ENCODE measurements around the gene KRT20.

Gene KRT20

DNA sequence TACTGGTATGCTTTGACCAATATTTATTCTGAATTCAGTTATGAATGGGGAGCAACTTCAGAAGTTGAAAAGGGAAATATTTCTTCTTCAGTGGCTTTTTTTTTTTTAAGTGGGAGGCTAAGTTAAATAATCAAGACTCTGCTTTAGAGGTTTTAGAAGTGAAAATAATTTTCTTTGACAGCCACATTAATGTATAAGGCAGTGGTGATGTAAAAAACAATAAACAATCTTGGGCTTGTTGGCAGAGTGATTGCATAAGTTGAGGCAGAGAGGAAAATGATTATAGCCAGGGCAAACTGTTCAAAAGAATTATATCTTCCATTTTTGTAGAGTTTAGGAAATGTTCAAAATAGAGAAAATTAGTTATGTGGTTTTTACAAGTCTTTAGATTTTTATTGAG lies 12.6 kb downstream of the KRT20 start:
- TF ChIP-seq, protein P1, sequence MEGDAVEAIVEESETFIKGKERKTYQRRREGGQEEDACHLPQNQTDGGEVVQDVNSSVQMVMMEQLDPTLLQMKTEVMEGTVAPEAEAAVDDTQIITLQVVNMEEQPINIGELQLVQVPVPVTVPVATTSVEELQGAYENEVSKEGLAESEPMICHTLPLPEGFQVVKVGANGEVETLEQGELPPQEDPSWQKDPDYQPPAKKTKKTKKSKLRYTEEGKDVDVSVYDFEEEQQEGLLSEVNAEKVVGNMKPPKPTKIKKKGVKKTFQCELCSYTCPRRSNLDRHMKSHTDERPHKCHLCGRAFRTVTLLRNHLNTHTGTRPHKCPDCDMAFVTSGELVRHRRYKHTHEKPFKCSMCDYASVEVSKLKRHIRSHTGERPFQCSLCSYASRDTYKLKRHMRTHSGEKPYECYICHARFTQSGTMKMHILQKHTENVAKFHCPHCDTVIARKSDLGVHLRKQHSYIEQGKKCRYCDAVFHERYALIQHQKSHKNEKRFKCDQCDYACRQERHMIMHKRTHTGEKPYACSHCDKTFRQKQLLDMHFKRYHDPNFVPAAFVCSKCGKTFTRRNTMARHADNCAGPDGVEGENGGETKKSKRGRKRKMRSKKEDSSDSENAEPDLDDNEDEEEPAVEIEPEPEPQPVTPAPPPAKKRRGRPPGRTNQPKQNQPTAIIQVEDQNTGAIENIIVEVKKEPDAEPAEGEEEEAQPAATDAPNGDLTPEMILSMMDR (IDR thresholded peaks at IDR 0.05; ENCODE audit: control insufficient read depth, insufficient read depth, low read depth, low read length, missing control alignments) = no peak
- no peak overlapping the region for H3K4me3 ChIP-seq (ENCODE audit: control insufficient read depth, low read depth, low read length)
- DNase-seq (ENCODE audit: low read depth) = no peak

DNA sequence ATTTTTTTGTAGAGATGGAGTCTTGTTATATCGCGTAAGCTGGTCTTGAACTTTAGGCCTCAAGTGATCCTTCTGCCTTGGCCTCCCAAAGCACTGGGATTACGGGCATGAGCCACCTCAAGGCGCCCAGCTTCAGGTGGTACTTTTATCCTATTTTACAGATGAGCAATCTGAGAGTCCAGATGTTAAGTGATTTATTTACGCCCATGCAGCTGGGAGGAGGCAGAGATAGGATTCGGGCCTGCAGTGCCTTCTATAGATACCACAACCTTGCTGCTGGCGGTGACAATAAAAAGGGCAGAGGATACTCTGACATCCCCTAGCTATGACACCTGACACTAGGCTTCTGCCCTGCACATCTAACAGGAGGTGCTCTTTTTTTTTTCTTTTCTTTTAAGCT lies 13.7 kb downstream of the KRT20 start:
- TF ChIP-seq, protein P1 (IDR thresholded peaks at IDR 0.05; ENCODE audit: control insufficient read depth, insufficient read depth, low read depth, low read length, missing control alignments) = no peak
- H3K4me3 ChIP-seq (ENCODE audit: control insufficient read depth, low read depth, low read length) = no peak overlapping the region
- DNase-seq (ENCODE audit: low read depth) = no peak

DNA sequence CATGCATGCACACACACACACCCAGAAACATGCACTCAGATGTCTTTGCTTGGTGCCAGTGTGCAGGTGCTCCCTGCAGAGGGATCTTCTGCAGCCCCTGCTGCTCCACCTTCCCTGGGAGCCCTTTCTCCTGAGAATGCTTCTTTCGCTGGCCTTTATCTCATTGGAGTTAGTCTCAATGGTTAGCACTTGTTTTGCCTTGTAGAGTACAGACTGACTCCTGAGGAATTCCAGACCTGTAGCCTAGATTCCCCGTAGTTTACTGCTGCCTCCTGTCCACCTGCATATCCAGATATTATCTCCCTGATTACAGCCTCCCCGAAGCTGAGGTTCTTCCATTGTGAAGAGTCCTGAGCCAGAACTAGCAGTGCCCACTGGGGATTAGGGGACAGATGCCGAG lies 14.9 kb downstream of the KRT20 start:
- no peak for DNase-seq (ENCODE audit: low read depth)
- no peak overlapping the region for H3K4me3 ChIP-seq (ENCODE audit: control insufficient read depth, low read depth, low read length)
- TF ChIP-seq, protein P1 (IDR thresholded peaks at IDR 0.05; ENCODE audit: control insufficient read depth, insufficient read depth, low read depth, low read length, missing control alignments) = no peak

DNA sequence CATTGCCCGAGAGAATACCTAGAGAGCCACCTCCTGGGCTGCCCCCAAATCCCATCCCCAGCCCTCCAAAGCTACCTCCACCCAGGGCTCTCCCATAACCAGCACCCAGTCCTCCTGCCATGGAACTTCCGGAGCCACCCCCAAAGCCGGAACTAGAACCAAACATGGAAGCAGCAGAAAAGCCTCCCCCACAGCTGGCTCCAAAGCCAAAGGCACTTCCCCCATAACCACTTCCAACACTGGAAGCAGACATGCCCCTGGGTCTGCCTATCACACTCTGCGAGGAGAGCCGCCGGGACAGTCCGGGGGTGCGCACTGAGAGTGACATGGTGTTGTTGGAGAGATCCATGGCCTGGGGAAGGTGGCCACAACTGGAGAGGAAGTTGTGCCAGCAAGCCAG lies 18.2 kb downstream of the KRT20 start, which contains the start of gene KRT12:
TSS of gene KRT12 (minus strand) at position 386 of the 400 bp plus-strand sequence. CDS start at position 349, 37 bp downstream.
- TF ChIP-seq, protein P1 (IDR thresholded peaks at IDR 0.05; ENCODE audit: control insufficient read depth, insufficient read depth, low read depth, low read length, missing control alignments) = no peak
- H3K4me3 ChIP-seq (ENCODE audit: control insufficient read depth, low read depth, low read length) = no peak within 1 kb of the TSS
- DNase-seq (ENCODE audit: low read depth) = no peak

DNA sequence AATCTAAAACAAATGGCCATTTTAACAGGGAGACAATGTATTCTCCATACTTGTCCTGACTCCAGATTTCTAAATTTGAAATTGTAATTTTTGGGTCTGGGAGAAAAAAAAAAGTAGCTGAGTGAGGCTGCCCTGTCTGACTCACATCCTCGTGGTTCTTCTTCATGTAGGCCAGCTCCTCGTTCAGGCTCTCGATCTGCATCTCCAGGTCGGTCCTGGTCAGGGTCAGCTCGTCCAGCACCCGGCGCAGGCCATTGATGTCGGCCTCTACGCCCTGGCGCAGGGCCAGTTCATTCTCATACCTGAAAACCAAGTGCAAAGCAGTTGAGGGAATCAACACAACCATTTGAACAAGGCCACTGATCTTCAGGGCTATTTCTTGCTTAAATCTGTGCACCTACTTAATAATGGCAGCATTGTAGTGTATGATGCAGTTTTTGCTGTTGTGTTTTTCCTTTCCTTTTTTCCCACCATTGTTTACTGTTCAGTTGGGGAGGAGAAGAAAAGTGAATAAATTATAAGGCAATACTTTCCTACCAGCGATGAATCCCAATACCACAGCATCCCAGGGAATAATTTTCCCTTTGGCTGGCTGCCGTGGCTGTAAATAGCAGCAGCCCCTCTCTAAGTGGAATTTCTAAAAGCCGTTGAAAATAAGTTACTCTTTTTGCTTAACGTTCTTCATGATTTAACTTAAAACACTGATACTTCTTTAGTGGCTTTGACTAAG lies 20.2 kb downstream of the KRT20 start:
- DNase-seq (ENCODE audit: low read depth) = no peak
- H3K4me3 ChIP-seq (ENCODE audit: control insufficient read depth, low read depth, low read length) = no peak overlapping the region
- TF ChIP-seq, protein P1 (IDR thresholded peaks at IDR 0.05; ENCODE audit: control insufficient read depth, insufficient read depth, low read depth, low read length, missing control alignments) = no peak

DNA sequence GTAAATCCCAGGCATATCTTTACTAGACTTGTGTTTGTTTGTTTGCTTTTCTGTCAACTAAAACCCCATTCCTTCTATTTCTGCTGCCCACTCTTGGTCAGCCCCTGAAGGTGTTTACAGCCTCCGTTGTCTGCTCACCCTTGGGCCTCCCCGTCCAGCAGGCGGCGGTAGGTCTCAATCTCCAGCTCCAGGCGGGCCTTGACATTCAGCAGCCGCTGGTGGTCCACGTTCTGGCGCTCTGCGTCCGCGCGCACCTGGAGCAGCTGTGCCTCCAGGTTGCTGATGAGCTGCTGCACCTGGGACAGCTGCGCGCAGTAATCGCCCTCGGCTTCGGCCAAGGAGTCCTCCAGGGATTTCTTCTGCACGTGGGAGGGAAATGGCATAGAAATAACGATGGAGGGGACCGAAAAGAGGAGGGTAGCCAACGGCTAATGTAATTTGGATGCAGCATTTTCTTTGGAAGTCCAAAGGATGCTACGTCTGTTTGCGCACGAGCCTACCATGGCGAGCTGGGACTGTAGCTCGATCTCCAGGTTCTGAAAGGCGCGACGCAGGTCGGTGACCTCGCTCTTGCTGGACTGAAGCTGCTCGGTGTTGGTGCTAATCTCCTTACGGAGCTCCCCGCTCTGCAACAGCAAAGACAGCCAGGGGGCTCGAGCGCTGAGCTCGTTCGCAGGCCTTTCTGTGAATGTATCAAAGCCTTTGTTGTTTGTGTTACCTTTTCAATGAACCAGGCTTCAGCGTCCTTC lies 21.9 kb downstream of the KRT20 start:
- TF ChIP-seq, protein P1 (IDR thresholded peaks at IDR 0.05; ENCODE audit: control insufficient read depth, insufficient read depth, low read depth, low read length, missing control alignments) = no peak
- H3K4me3 ChIP-seq (ENCODE audit: control insufficient read depth, low read depth, low read length) = no peak overlapping the region
- DNase-seq (ENCODE audit: low read depth) = no peak

Measured in AG09309 (cell line).